Spinal cord (tissue), 10 donors: ENCODE data around the gene MDM4. TPM values are rescaled to one million over a fixed set of nuclear protein-coding genes. Genes with fewer than 3 reads are reported as not detected.

Experiments used
- DNase-seq, 6 donors: peaks; one replicate each; pipeline versions ENCODE4 v3.0.0 to v3.0.0-alpha.2; 2013 to 2015; ENCODE audit warnings: low spot score in 6 of 6, low read depth in 4 of 6
- H3K27ac ChIP-seq: one replicate; pipeline ENCODE4 v1.5.1; 2013; ENCODE audit warnings: low read depth, low read length, control low read depth
- H3K27me3 ChIP-seq: one replicate; pipeline ENCODE4 v1.6.1; 2013; ENCODE audit warnings: low read length; ENCODE audit not compliant: control insufficient read depth, insufficient read depth
- H3K36me3 ChIP-seq: one replicate; pipeline ENCODE4 v1.6.1; 2013; ENCODE audit warnings: low read length; ENCODE audit not compliant: control insufficient read depth, insufficient read depth
- H3K4me1 ChIP-seq: one replicate; pipeline ENCODE4 v1.6.1; 2013; ENCODE audit warnings: low read length; ENCODE audit not compliant: control insufficient read depth, insufficient read depth
- H3K4me3 ChIP-seq: one replicate; pipeline ENCODE4 v1.5.1; 2013; ENCODE audit warnings: low read depth, low read length, control low read depth
- H3K9me3 ChIP-seq: one replicate; pipeline ENCODE4 v1.6.1; 2013; ENCODE audit warnings: low read length; ENCODE audit not compliant: control insufficient read depth, insufficient read depth
- WGBS: methylation state at CpG from one replicate; pipeline ENCODE4 v1.1.5; 2013; ENCODE audit warnings: missing lambda C conversion rate; ENCODE audit not compliant: insufficient coverage; 5-methylcytosine and 5-hydroxymethylcytosine counted together
- polyA plus RNA-seq, 2 donors: library from polyadenylated mRNA; unstranded; fragments of 120-200 nt; gene quantifications; one replicate each; pipeline ENCODE4 v1.2.1, GENCODE V29; 2013; ENCODE audit not compliant: insufficient read length in 2 of 2
- total RNA-seq, 2 donors: library from RNA; depleted of rRNA in 1 of 2; stranded (reverse); fragments of 120-200 nt in 1 of 2; fragments of >200 nt in 1 of 2; gene quantifications; one replicate each; pipeline versions ENCODE4 v1.2.3 to v1.2.4, GENCODE V29; 2013 to 2014
- donor health status: healthy.

Gene MDM4
- total and polyA plus RNA-seq, 4 donors: 28.3 to 71.1 (median 64.9) TPM

GRCh38 chr1:204574865-204575163 is 58.6 kb downstream of the MDM4 start:
- Histone ChIP-seq H3K4me3 (no peak overlapping the region), H3K27me3 (no peaks in the 10 kb centered on the region), H3K36me3 (no peaks in the 10 kb centered on the region), H3K9me3 (no peaks in the 10 kb centered on the region), H3K27ac (no peak overlapping the region), H3K4me1 (peaks cover 23% of the 10 kb centered on the region)
- peak in 2 of 6 donors; percentile 32 to 40 for DNase-seq
- WGBS: 30% methylated on average over 3 of the region's 3 CpGs

GRCh38 chr1:204575221-204576190 is 59.3 kb downstream of the MDM4 start:
- peaks cover 23% of the 10 kb centered on the region for H3K4me1 ChIP-seq
- no peak overlapping the region for H3K27ac ChIP-seq
- no peak overlapping the region for H3K4me3 ChIP-seq
- H3K36me3 ChIP-seq: no peaks in the 10 kb centered on the region
- no peaks in the 10 kb centered on the region for H3K27me3 ChIP-seq
- peak in 1 of 6 donors; percentile 17 for DNase-seq
- H3K9me3 ChIP-seq: no peaks in the 10 kb centered on the region
- 52% methylated on average over 7 of the region's 13 CpGs for WGBS

GRCh38 chr1:204576422-204576821 is 60.2 kb downstream of the MDM4 start:
- H3K9me3 ChIP-seq: no peaks in the 10 kb centered on the region

GRCh38 chr1:204577794-204578478 is 61.7 kb downstream of the MDM4 start:
- Histone ChIP-seq H3K4me3 (no peak overlapping the region), H3K4me1 (peaks cover 23% of the 10 kb centered on the region), H3K27ac (no peak overlapping the region), H3K9me3 (no peaks in the 10 kb centered on the region), H3K27me3 (no peaks in the 10 kb centered on the region), H3K36me3 (no peaks in the 10 kb centered on the region)
- WGBS: 88% methylated on average over 8 of the region's 10 CpGs
- DNase-seq: no peak

More at GRCh38 chr1:204576422-204576821, 60.2 kb downstream of the MDM4 start:
- Histone ChIP-seq H3K4me1 (peaks cover 23% of the 10 kb centered on the region), H3K4me3 (no peak overlapping the region), H3K27ac (no peak overlapping the region), H3K27me3 (no peaks in the 10 kb centered on the region), H3K36me3 (no peaks in the 10 kb centered on the region)
- WGBS: 59% methylated on average over 3 of the region's 8 CpGs
- DNase-seq: no peak

- H3K4me3 ChIP-seq: no peak overlapping the region
- H3K27ac ChIP-seq: no peak overlapping the region
- H3K4me1 ChIP-seq: peaks cover 23% of the 10 kb centered on the region
- 51% methylated on average over 18 of the region's 18 CpGs for WGBS
- H3K27me3 ChIP-seq: no peaks in the 10 kb centered on the region
- no peaks in the 10 kb centered on the region for H3K36me3 ChIP-seq
- peak in 2 of 6 donors; percentile 33 to 45 for DNase-seq
- H3K9me3 ChIP-seq: no peaks in the 10 kb centered on the region
Observed at GRCh38 chr1:204578867-204579664, 62.9 kb downstream of the MDM4 start.

GRCh38 chr1:204579681-204580080 is 63.5 kb downstream of the MDM4 start:
- Histone ChIP-seq H3K36me3 (no peaks in the 10 kb centered on the region), H3K4me3 (no peak overlapping the region), H3K9me3 (no peaks in the 10 kb centered on the region), H3K27me3 (no peaks in the 10 kb centered on the region), H3K27ac (no peak overlapping the region), H3K4me1 (peaks cover 20% of the 10 kb centered on the region)
- DNase-seq: no peak
- WGBS: 76% methylated on average over 6 of the region's 6 CpGs

- WGBS: no CpG with 5 or more reads among the region's 2 CpGs
- no peaks in the 10 kb centered on the region for H3K36me3 ChIP-seq
Observed at GRCh38 chr1:204580862-204581261, 64.7 kb downstream of the MDM4 start.

GRCh38 chr1:204581759-204582158 is 65.6 kb downstream of the MDM4 start:
- H3K27me3 ChIP-seq: no peaks in the 10 kb centered on the region
- no peaks in the 10 kb centered on the region for H3K36me3 ChIP-seq
- H3K4me1 ChIP-seq: peaks cover 7% of the 10 kb centered on the region
- DNase-seq: no peak
- H3K4me3 ChIP-seq: no peak overlapping the region
- no CpG with 5 or more reads among the region's 3 CpGs for WGBS
- H3K27ac ChIP-seq: no peak overlapping the region
- no peaks in the 10 kb centered on the region for H3K9me3 ChIP-seq

More at GRCh38 chr1:204580862-204581261, 64.7 kb downstream of the MDM4 start:
- Histone ChIP-seq H3K4me1 (peaks cover 13% of the 10 kb centered on the region), H3K9me3 (no peaks in the 10 kb centered on the region), H3K27me3 (no peaks in the 10 kb centered on the region), H3K27ac (no peak overlapping the region), H3K4me3 (no peak overlapping the region)
- DNase-seq: no peak

GRCh38 chr1:204583909-204584632 is 67.9 kb downstream of the MDM4 start:
- Histone ChIP-seq H3K4me3 (no peak overlapping the region), H3K36me3 (no peaks in the 10 kb centered on the region), H3K27me3 (no peaks in the 10 kb centered on the region), H3K9me3 (no peaks in the 10 kb centered on the region), H3K27ac (no peak overlapping the region), H3K4me1 (peaks cover 3% of the 10 kb centered on the region)
- DNase-seq: peak in 2 of 6 donors; percentile 51 to 52
- 88% methylated on average over 3 of the region's 4 CpGs for WGBS
